CD14-positive monocyte (primary cell): ENCODE measurements around the gene KCNK1. TPM values are rescaled to one million over a fixed set of nuclear protein-coding genes. Genes with fewer than 3 reads are reported as not detected.

ENCODE experiments used
- DNase-seq, 3 donors: peaks; one replicate each; pipeline ENCODE4 v3.0.0-alpha.2; 2011 to 2022
- H2AFZ ChIP-seq: 2 replicates; pipeline ENCODE4 v1.6.0; 2012; ENCODE audit warnings: mild to moderate bottlenecking, low read depth, low read length, inconsistent platforms; ENCODE audit not compliant: insufficient read depth, poor library complexity, severe bottlenecking
- H3K27ac ChIP-seq, 2 donors: 1 replicate in 1 of 2; 2 replicates in 1 of 2; pipeline ENCODE4 v1.5.1; 2012 to 2013; ENCODE audit warnings: low read length in 2 of 2, control low read depth in 1 of 2, inconsistent platforms in 1 of 2, low read depth in 1 of 2, mild to moderate bottlenecking in 1 of 2
- H3K27me3 ChIP-seq, 2 donors: one replicate each; pipeline versions ENCODE4 v1.6.0 to v1.6.1; 2011 to 2013; ENCODE audit warnings: low read length in 2 of 2; ENCODE audit not compliant: control insufficient read depth in 2 of 2, insufficient read depth in 2 of 2
- H3K36me3 ChIP-seq, 2 donors: replicated peaks in 1 of 2; 1 replicate in 1 of 2; 2 replicates in 1 of 2; pipeline versions ENCODE4 v1.5.1 to v1.6.1; 2012 to 2013; ENCODE audit warnings: low read length in 2 of 2, control low read depth in 1 of 2, inconsistent platforms in 1 of 2, mild to moderate bottlenecking in 1 of 2; ENCODE audit not compliant: insufficient read depth in 2 of 2, control insufficient read depth in 1 of 2
- H3K4me1 ChIP-seq, 2 donors: 1 replicate in 1 of 2; 2 replicates in 1 of 2; pipeline versions ENCODE4 v1.5.1 to v1.6.1; 2012 to 2013; ENCODE audit warnings: low read length in 2 of 2, control low read depth in 1 of 2, inconsistent platforms in 1 of 2, mild to moderate bottlenecking in 1 of 2, moderate library complexity in 1 of 2; ENCODE audit not compliant: insufficient read depth in 2 of 2, control insufficient read depth in 1 of 2
- H3K4me2 ChIP-seq: replicated peaks from 2 replicates; pipeline ENCODE3; 2012; ENCODE audit warnings: low read length, moderate library complexity, mild to moderate bottlenecking; ENCODE audit not compliant: poor library complexity, severe bottlenecking; ENCODE audit errors: extremely low read depth
- H3K4me3 ChIP-seq, 3 experiments: fragments of 200-600 bp in 1 of 3; sonication (generic) in 1 of 3; replicated peaks in 1 of 3; 1 replicate in 2 of 3; 2 replicates in 1 of 3; pipeline ENCODE4 v1.5.1; 2011 to 2013; ENCODE audit warnings: low read length in 3 of 3, mild to moderate bottlenecking in 3 of 3, control low read depth in 2 of 3, low read depth in 2 of 3, inconsistent platforms in 1 of 3, moderate library complexity in 1 of 3
- H3K79me2 ChIP-seq: 2 replicates; pipeline ENCODE4 v1.6.0; 2012; ENCODE audit warnings: mild to moderate bottlenecking, control low read depth, inconsistent platforms, low read length, moderate library complexity; ENCODE audit not compliant: insufficient read depth
- H3K9ac ChIP-seq: 2 replicates; pipeline ENCODE4 v1.6.0; 2017; ENCODE audit warnings: low read length, mild to moderate bottlenecking; ENCODE audit not compliant: insufficient read depth, poor library complexity, severe bottlenecking
- H3K9me3 ChIP-seq, 2 donors: replicated peaks in 1 of 2; 1 replicate in 1 of 2; 2 replicates in 1 of 2; pipeline versions ENCODE4 v1.5.1 to v1.6.1; 2012 to 2013; ENCODE audit warnings: low read length in 2 of 2, control low read depth in 1 of 2; ENCODE audit not compliant: control insufficient read depth in 1 of 2, insufficient read depth in 1 of 2
- H4K20me1 ChIP-seq: 2 replicates; pipeline ENCODE4 v1.6.0; 2012; ENCODE audit warnings: mild to moderate bottlenecking, low read length, control low read depth, moderate library complexity; ENCODE audit not compliant: insufficient read depth
- H3K27ac Mint-ChIP-seq, 7 donors: one replicate each; pipeline ENCODE4 v1.8.0; 2020; ENCODE audit warnings: mild to moderate bottlenecking in 7 of 7, mixed read lengths in 7 of 7, moderate library complexity in 6 of 7, inconsistent platforms in 2 of 7
- H3K27me3 Mint-ChIP-seq, 3 donors: one replicate each; pipeline ENCODE4 v1.8.0; 2021 to 2022; ENCODE audit warnings: low read depth in 3 of 3, mild to moderate bottlenecking in 3 of 3, mixed read lengths in 3 of 3, moderate library complexity in 3 of 3, inconsistent platforms in 1 of 3
- H3K36me3 Mint-ChIP-seq, 2 donors: one replicate each; pipeline ENCODE4 v1.8.0; 2020; ENCODE audit warnings: mixed read lengths in 2 of 2, inconsistent platforms in 1 of 2, mild to moderate bottlenecking in 1 of 2
- H3K4me1 Mint-ChIP-seq: one replicate; pipeline ENCODE4 v1.8.0; 2020; ENCODE audit warnings: mild to moderate bottlenecking, mixed read lengths
- H3K4me3 Mint-ChIP-seq, 2 donors: one replicate each; pipeline ENCODE4 v1.8.0; 2020; ENCODE audit warnings: mild to moderate bottlenecking in 2 of 2, mixed read lengths in 2 of 2, moderate library complexity in 1 of 2
- H3K9me3 Mint-ChIP-seq, 7 donors: one replicate each; pipeline ENCODE4 v1.8.0; 2020 to 2022; ENCODE audit warnings: mixed read lengths in 7 of 7, mild to moderate bottlenecking in 6 of 7, moderate library complexity in 6 of 7, inconsistent platforms in 2 of 7
- WGBS: methylation state at CpG from one replicate; pipeline ENCODE4 v1.1.5; 2013; ENCODE audit warnings: missing lambda C conversion rate; ENCODE audit not compliant: insufficient coverage; 5-methylcytosine and 5-hydroxymethylcytosine counted together
- intact Hi-C, 2 donors: fragments of 100-400 bp; cut with micrococcal nuclease; formaldehyde crosslinking; loops; one replicate each; pipeline versions ENCODE4 v1.15.0 to v1.15.1; 2023
- polyA plus RNA-seq, 3 donors: library from polyadenylated mRNA; depleted of rRNA in 1 of 3; unstranded in 2 of 3; stranded (reverse) in 1 of 3; fragments of 300-500 nt in 2 of 3; fragments of >200 nt in 1 of 3; fragmentation: Illumina TruSeq in 2 of 3; gene quantifications; 1 replicate in 2 of 3; 2 replicates in 1 of 3; pipeline ENCODE4 v1.2.3, GENCODE V29; 2012 to 2021
- TF ChIP-seq, protein P1 (sequence below): fragments of 200-600 bp; IDR thresholded peaks from one replicate; pipeline ENCODE4 v1.8.0; 2022; ENCODE audit warnings: antibody characterized with exemption, mild to moderate bottlenecking

KCNK1 gene
- polyA plus RNA-seq, 3 donors: not detected

- H3K4me1 Mint-ChIP-seq: no peaks in the 10 kb centered on the region
These were observed 16.4 kb upstream of the KCNK1 start for GRCh38 chr1:233597489-233597901.

DNA sequence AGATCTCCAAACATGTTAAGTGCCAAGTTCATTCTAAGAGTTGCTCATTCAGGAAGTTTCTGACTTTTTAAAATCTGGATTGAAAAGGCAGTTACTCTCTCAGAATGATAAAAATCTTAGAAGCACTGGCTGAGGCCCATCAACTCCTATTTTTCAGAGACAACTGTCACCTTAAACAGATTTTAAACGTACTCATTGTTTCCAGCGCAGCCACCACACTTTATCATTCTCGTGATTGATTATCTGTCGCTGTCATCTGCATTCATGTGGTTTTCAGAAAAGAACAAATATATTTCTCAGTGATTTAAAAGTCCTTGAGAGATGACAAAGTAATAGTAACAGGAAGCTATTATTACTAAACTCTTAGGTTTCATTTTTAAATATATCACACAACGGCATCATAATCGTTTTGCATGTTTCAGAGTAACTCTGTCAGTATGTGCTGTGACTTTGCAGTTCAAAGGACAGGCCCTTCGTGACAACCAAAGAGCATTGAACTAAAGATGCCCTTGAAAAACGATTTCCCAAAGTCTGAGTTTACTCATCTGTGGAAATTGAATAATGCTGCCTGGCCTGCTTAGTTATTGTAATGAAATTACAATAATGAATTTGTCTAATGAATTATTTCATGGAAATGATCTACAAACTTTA lies 14.9 kb upstream of the KCNK1 start:
- no peak for DNase-seq
- no peak overlapping the region for H3K27ac Mint-ChIP-seq
- no peaks in the 10 kb centered on the region for H3K4me1 ChIP-seq
- no peak overlapping the region for H3K4me2 ChIP-seq
- H3K27me3 Mint-ChIP-seq: peaks cover 0 to 4% (median 2%) of the 10 kb centered on the region in 3 donors
- WGBS: 33% methylated on average over 3 of the region's 8 CpGs
- no peak overlapping the region for H2AFZ ChIP-seq
- no peaks in the 10 kb centered on the region for H3K4me1 Mint-ChIP-seq
- H4K20me1 ChIP-seq: no peaks in the 10 kb centered on the region
- H3K36me3 ChIP-seq: no peaks in the 10 kb centered on the region
- H3K9me3 ChIP-seq: no peaks in the 10 kb centered on the region
- no peaks in the 10 kb centered on the region for H3K27me3 ChIP-seq
- peaks cover 0 to 6% (median 1%) of the 10 kb centered on the region in 7 donors for H3K9me3 Mint-ChIP-seq
- intact Hi-C loops: no loop called here
- H3K9ac ChIP-seq: no peak overlapping the region
- H3K36me3 Mint-ChIP-seq: no peaks in the 10 kb centered on the region
- no peak overlapping the region for H3K4me3 Mint-ChIP-seq
- TF ChIP-seq, protein P1, sequence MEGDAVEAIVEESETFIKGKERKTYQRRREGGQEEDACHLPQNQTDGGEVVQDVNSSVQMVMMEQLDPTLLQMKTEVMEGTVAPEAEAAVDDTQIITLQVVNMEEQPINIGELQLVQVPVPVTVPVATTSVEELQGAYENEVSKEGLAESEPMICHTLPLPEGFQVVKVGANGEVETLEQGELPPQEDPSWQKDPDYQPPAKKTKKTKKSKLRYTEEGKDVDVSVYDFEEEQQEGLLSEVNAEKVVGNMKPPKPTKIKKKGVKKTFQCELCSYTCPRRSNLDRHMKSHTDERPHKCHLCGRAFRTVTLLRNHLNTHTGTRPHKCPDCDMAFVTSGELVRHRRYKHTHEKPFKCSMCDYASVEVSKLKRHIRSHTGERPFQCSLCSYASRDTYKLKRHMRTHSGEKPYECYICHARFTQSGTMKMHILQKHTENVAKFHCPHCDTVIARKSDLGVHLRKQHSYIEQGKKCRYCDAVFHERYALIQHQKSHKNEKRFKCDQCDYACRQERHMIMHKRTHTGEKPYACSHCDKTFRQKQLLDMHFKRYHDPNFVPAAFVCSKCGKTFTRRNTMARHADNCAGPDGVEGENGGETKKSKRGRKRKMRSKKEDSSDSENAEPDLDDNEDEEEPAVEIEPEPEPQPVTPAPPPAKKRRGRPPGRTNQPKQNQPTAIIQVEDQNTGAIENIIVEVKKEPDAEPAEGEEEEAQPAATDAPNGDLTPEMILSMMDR: no peak
- H3K27ac ChIP-seq: no peak overlapping the region
- no peak overlapping the region for H3K4me3 ChIP-seq
- no peaks in the 10 kb centered on the region for H3K79me2 ChIP-seq

More at GRCh38 chr1:233597489-233597901, 16.4 kb upstream of the KCNK1 start:
- Histone ChIP-seq H3K36me3 (no peaks in the 10 kb centered on the region), H3K27me3 (no peaks in the 10 kb centered on the region), H3K79me2 (no peaks in the 10 kb centered on the region), H3K4me1 (no peaks in the 10 kb centered on the region), H3K9me3 (no peaks in the 10 kb centered on the region), H2AFZ (no peak overlapping the region), H3K9ac (no peak overlapping the region), H3K27ac (no peak overlapping the region), H3K4me2 (no peak overlapping the region), H4K20me1 (no peaks in the 10 kb centered on the region), H3K4me3 (no peak overlapping the region)
- Mint-ChIP-seq H3K9me3 (peaks cover 0 to 5% (median 1%) of the 10 kb centered on the region in 7 donors), H3K36me3 (no peaks in the 10 kb centered on the region), H3K4me3 (no peak overlapping the region), H3K27ac (no peak overlapping the region), H3K27me3 (peaks cover 0 to 2% (median 2%) of the 10 kb centered on the region in 3 donors)
- no peak for DNase-seq
- intact Hi-C loops: no loop called here
- 57% methylated on average over 1 of the region's 2 CpGs for WGBS
- TF ChIP-seq, protein P1: no peak
